ENCODE results near the gene NPIPA7. TPM values are rescaled to one million over a fixed set of nuclear protein-coding genes. Genes with fewer than 3 reads are reported as not detected.
"Not testable (repeated sequence)": the region's sequence is repeated elsewhere in the genome, so short reads cannot be mapped to it uniquely, and the experiment has no call there.

NPIPA7 gene
- total and polyA plus RNA-seq, 2 of the 4 experiments (the other 2 are of a cell fraction) = 0.36 to 11.9 TPM

GRCh38 chr16:16371136-16371735, 7.7 kb upstream of the NPIPA7 start:
- H3K4ac ChIP-seq (ENCODE audit: low read depth, low read length); H3K9me3 ChIP-seq (ENCODE audit: control insufficient read depth, insufficient read depth, low read length); DNase-seq; H3K18ac ChIP-seq (ENCODE audit: low read depth, low read length); H4K8ac ChIP-seq (ENCODE audit: low read depth in 2 of 2, low read length in 2 of 2); H2AFZ ChIP-seq (replicated peaks; ENCODE audit: low read length, poor library complexity); H3K27me3 ChIP-seq (ENCODE audit: control insufficient read depth, insufficient read depth, low read length); in situ Hi-C loops (cut with MboI; ENCODE audit: low sequenced_read_pairs); H3K27ac ChIP-seq (ENCODE audit: insufficient read depth, low read length); H4K91ac ChIP-seq (ENCODE audit: insufficient read depth, low read depth, low read length); intact Hi-C loops (cut with micrococcal nuclease); H3K4me1 ChIP-seq (ENCODE audit: control insufficient read depth, insufficient read depth, low read length); H3K4me2 ChIP-seq (ENCODE audit: low read depth, low read length); H2AK9ac ChIP-seq (replicated peaks; ENCODE audit: low read depth, low read length, poor library complexity); H3K23ac ChIP-seq (ENCODE audit: low read depth, low read length); ATAC-seq (ENCODE audit: low read depth); H3K14ac ChIP-seq (replicated peaks; ENCODE audit: low read depth, low read length); H2BK15ac ChIP-seq (ENCODE audit: low read depth, low read length); H3K36me3 ChIP-seq (ENCODE audit: control insufficient read depth, insufficient read depth, low read length); H3K4me3 ChIP-seq (ENCODE audit: insufficient read depth, low read depth, low read length); CTCF ChIA-PET; H3K56ac ChIP-seq (ENCODE audit: extremely low read depth, insufficient read depth, low read length); H2BK120ac ChIP-seq (ENCODE audit: low read depth, low read length); POLR2A ChIA-PET (ENCODE audit: unreplicated experiment); H4K5ac ChIP-seq (ENCODE audit: low read depth, low read length); H3K79me1 ChIP-seq (ENCODE audit: low read depth in 1 of 2, low read length in 2 of 2); H2BK5ac ChIP-seq (ENCODE audit: low read depth, low read length, poor library complexity, severe bottlenecking); H3K9ac ChIP-seq (ENCODE audit: low read depth, low read length); H2AK5ac ChIP-seq (ENCODE audit: low read depth, low read length); H4K20me1 ChIP-seq (ENCODE audit: insufficient read depth, low read length); H3K9me1 ChIP-seq (ENCODE audit: insufficient read depth, low read length); dilution Hi-C loops (cut with HindIII; ENCODE audit: low sequenced_read_pairs, unreplicated experiment); H2BK20ac ChIP-seq (ENCODE audit: low read depth, low read length): not testable (repeated sequence)
- no CpG with 5 or more reads among the region's 43 CpGs for WGBS, 2 experiments (ENCODE audit: extremely low coverage in 2 of 2, insufficient read length in 1 of 2)
- BruUV-seq (replicated peaks) = TSS peak; percentile 61

GRCh38 chr16:16374192-16374591, 4.7 kb upstream of the NPIPA7 start:
- in situ Hi-C loops (cut with MboI; ENCODE audit: low sequenced_read_pairs); H3K18ac ChIP-seq (ENCODE audit: low read depth, low read length); H3K4ac ChIP-seq (ENCODE audit: low read depth, low read length); H2BK15ac ChIP-seq (ENCODE audit: low read depth, low read length); H3K9ac ChIP-seq (ENCODE audit: low read depth, low read length); BruUV-seq (replicated peaks); intact Hi-C loops (cut with micrococcal nuclease); H2BK20ac ChIP-seq (ENCODE audit: low read depth, low read length); H2AK5ac ChIP-seq (ENCODE audit: low read depth, low read length); H4K91ac ChIP-seq (ENCODE audit: insufficient read depth, low read depth, low read length); H3K27ac ChIP-seq (ENCODE audit: insufficient read depth, low read length); ATAC-seq (ENCODE audit: low read depth); dilution Hi-C loops (cut with HindIII; ENCODE audit: low sequenced_read_pairs, unreplicated experiment); H3K27me3 ChIP-seq (ENCODE audit: control insufficient read depth, insufficient read depth, low read length); H2BK5ac ChIP-seq (ENCODE audit: low read depth, low read length, poor library complexity, severe bottlenecking); H3K9me3 ChIP-seq (ENCODE audit: control insufficient read depth, insufficient read depth, low read length); H3K14ac ChIP-seq (replicated peaks; ENCODE audit: low read depth, low read length); H4K8ac ChIP-seq (ENCODE audit: low read depth in 2 of 2, low read length in 2 of 2); H3K36me3 ChIP-seq (ENCODE audit: control insufficient read depth, insufficient read depth, low read length); DNase-seq; CTCF ChIA-PET; H3K4me2 ChIP-seq (ENCODE audit: low read depth, low read length); H2AFZ ChIP-seq (replicated peaks; ENCODE audit: low read length, poor library complexity); H3K79me1 ChIP-seq (ENCODE audit: low read depth in 1 of 2, low read length in 2 of 2); H4K20me1 ChIP-seq (ENCODE audit: insufficient read depth, low read length); H4K5ac ChIP-seq (ENCODE audit: low read depth, low read length); H3K9me1 ChIP-seq (ENCODE audit: insufficient read depth, low read length); H3K4me1 ChIP-seq (ENCODE audit: control insufficient read depth, insufficient read depth, low read length); H3K4me3 ChIP-seq (ENCODE audit: insufficient read depth, low read depth, low read length); POLR2A ChIA-PET (ENCODE audit: unreplicated experiment); H2AK9ac ChIP-seq (replicated peaks; ENCODE audit: low read depth, low read length, poor library complexity); H2BK120ac ChIP-seq (ENCODE audit: low read depth, low read length); H3K56ac ChIP-seq (ENCODE audit: extremely low read depth, insufficient read depth, low read length); H3K23ac ChIP-seq (ENCODE audit: low read depth, low read length): not testable (repeated sequence)
- WGBS, 2 experiments (ENCODE audit: extremely low coverage in 2 of 2, insufficient read length in 1 of 2) = no CpG with 5 or more reads among the region's 25 CpGs
